AG09309 (cell line): ENCODE measurements around the gene SERPINE2.
A peak's percentile ranks its signal among the peaks of the same experiment; 100 is the strongest.

ENCODE experiments used
- DNase-seq: peaks from one replicate; pipeline ENCODE4 v3.0.0-alpha.2; 2010; ENCODE audit warnings: low read depth
- H3K4me3 ChIP-seq: 2 replicates; pipeline ENCODE4 v1.5.1; 2011; ENCODE audit warnings: mild to moderate bottlenecking, low read depth, low read length, moderate library complexity; ENCODE audit not compliant: control insufficient read depth
- TF ChIP-seq, protein P1 (sequence below): IDR thresholded peaks from 2 replicates; pipeline ENCODE4 v1.5.1; 2011; ENCODE audit warnings: mild to moderate bottlenecking, low read depth, low read length, inconsistent platforms; ENCODE audit not compliant: insufficient read depth, control insufficient read depth; ENCODE audit errors: missing control alignments

Gene SERPINE2

GRCh38 chr2:223976635-223977226 lies 62.4 kb downstream of the SERPINE2 start:
- no peak for DNase-seq
- TF ChIP-seq, protein P1, sequence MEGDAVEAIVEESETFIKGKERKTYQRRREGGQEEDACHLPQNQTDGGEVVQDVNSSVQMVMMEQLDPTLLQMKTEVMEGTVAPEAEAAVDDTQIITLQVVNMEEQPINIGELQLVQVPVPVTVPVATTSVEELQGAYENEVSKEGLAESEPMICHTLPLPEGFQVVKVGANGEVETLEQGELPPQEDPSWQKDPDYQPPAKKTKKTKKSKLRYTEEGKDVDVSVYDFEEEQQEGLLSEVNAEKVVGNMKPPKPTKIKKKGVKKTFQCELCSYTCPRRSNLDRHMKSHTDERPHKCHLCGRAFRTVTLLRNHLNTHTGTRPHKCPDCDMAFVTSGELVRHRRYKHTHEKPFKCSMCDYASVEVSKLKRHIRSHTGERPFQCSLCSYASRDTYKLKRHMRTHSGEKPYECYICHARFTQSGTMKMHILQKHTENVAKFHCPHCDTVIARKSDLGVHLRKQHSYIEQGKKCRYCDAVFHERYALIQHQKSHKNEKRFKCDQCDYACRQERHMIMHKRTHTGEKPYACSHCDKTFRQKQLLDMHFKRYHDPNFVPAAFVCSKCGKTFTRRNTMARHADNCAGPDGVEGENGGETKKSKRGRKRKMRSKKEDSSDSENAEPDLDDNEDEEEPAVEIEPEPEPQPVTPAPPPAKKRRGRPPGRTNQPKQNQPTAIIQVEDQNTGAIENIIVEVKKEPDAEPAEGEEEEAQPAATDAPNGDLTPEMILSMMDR = no peak
- no peak overlapping the region for H3K4me3 ChIP-seq

GRCh38 chr2:223973606-223974005 lies 65.5 kb downstream of the SERPINE2 start:
- DNase-seq = no peak
- H3K4me3 ChIP-seq = no peak overlapping the region
- TF ChIP-seq, protein P1 = no peak

DNA sequence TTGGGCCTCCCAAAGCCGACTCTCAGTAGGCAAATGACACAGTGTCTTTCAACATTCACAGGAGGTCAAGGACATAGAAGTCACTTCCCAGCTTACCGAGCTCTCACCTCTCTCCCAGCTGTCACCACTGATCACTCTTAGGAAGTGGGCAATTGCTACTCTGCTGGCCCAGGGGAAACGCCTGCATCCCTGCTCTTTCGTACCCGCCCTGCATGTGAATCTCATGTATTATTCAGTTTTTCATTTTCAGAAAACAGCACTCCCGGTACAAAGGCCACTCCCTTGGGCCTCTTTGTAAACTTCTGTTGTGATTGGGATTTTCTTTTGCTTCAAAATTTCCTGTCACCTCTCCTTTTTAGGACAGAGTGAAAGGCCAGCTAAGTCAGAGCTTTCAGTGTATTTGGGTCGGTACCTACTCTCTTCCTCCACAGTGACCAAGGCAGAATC lies 66.4 kb downstream of the SERPINE2 start:
- TF ChIP-seq, protein P1 = no peak
- no peak overlapping the region for H3K4me3 ChIP-seq
- no peak for DNase-seq

- TF ChIP-seq, protein P1 = no peak
- no peak overlapping the region for H3K4me3 ChIP-seq
- DNase-seq = no peak
Observed at GRCh38 chr2:223971731-223972130, 67.4 kb downstream of the SERPINE2 start.

DNA sequence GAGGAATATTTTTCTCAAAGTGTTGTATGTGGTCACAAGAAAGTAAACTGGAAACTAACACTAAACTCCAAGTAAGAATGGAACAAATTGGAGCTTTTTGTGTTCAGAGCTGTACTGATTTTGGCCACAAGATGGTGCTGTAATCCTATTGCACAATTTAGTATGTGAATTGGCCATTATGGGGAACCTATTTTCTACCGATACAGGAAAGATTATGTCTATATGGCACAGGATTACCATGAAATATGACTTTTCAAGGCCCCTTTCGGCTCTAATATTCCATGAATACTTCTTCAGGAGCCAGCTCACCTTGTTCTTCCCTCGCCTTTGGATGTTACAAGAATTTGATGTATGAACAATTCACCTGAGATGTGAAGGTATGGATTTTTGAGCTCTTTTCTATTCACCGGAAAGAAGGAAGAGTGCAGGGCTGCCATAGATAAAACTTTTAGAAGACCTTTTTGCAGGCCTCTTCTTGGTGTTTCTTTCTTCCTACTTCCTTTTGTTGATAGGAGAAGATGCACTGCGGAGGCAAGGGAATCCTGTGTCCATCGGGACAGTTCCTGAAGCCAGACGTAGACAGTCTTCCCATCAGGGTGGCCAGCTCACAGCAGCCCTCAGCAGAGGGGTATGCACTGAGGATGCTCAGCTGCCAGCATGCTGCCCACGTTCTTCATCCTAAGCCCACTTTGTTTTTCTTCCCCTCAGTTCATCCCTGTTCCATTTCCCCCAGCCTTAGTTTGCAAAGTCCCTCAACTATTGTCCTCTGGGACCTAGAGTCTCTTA lies 68.5 kb downstream of the SERPINE2 start:
- DNase-seq = no peak
- TF ChIP-seq, protein P1 = peak; percentile 77
- H3K4me3 ChIP-seq = no peak overlapping the region

GRCh38 chr2:223969856-223970255 lies 69.2 kb downstream of the SERPINE2 start:
- DNase-seq = no peak
- TF ChIP-seq, protein P1 = no peak
- H3K4me3 ChIP-seq = no peak overlapping the region
